ENCODE measurements around the gene LOC101059915.
A peak's percentile ranks its signal among the peaks of the same experiment; 100 is the strongest.
"Not testable (repeated sequence)": the region's sequence is repeated elsewhere in the genome, so short reads cannot be mapped to it uniquely, and the experiment has no call there.

Gene LOC101059915

DNA sequence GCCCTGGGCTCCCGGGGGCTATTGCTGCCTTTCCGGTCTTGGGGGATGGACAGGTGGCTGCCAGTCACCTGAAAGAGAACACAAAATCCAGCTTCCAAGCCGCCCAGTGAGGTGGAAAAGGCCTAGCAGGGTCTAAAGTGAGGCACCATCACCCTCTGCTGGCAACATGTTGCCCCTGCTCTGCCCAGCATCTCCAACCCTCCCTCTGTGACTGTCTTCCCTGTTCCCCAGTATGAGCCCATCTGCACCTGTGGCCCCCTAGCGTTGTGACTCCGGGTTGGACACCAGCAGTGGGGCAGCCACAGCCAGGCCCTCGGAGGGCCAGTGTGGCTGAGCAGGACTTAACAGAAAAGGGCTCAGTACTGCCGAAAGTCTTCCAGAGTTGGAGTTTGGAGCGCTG is 3.1 kb upstream of the LOC101059915 start:
- WGBS: 61% methylated on average over 8 of the region's 8 CpGs
- H3K4me3 ChIP-seq (ENCODE audit: low read length); DNase-seq; H3K9me3 ChIP-seq (ENCODE audit: control insufficient read depth, low read length); H3K27me3 ChIP-seq (ENCODE audit: control insufficient read depth, insufficient read depth); intact Hi-C loops (cut with DNase I); H3K27ac ChIP-seq (ENCODE audit: low read length); H3K4me1 ChIP-seq (ENCODE audit: control insufficient read depth, insufficient read depth, low read length): not testable (repeated sequence)
- ATAC-seq: peak in 1 of 2 donors; percentile 17

- H3K9me3 ChIP-seq (ENCODE audit: control insufficient read depth, low read length): no peaks in the 10 kb centered on the region
- peak in 1 of 3 donors; percentile 62 for DNase-seq
- intact Hi-C loops (cut with DNase I): no loop called here
- 66% methylated on average over 16 of the region's 16 CpGs for WGBS
- H3K4me1 ChIP-seq (ENCODE audit: control insufficient read depth, insufficient read depth, low read length): no peaks in the 10 kb centered on the region
- ATAC-seq: no peak
- H3K27ac ChIP-seq (ENCODE audit: low read length): no peak overlapping the region
- no peak overlapping the region for H3K4me3 ChIP-seq (ENCODE audit: low read length)
- no peaks in the 10 kb centered on the region for H3K27me3 ChIP-seq (ENCODE audit: control insufficient read depth, insufficient read depth)
Observed at GRCh38 chrX:71664889-71665491, 2.4 kb upstream of the LOC101059915 start.

- DNase-seq: no peak
- intact Hi-C loops (cut with DNase I): no loop called here
- 65% methylated on average over 10 of the region's 10 CpGs for WGBS
- H3K27me3 ChIP-seq (ENCODE audit: control insufficient read depth, insufficient read depth): no peaks in the 10 kb centered on the region
- no peak overlapping the region for H3K4me3 ChIP-seq (ENCODE audit: low read length)
- ATAC-seq: no peak
- no peaks in the 10 kb centered on the region for H3K9me3 ChIP-seq (ENCODE audit: control insufficient read depth, low read length)
- no peaks in the 10 kb centered on the region for H3K4me1 ChIP-seq (ENCODE audit: control insufficient read depth, insufficient read depth, low read length)
- H3K27ac ChIP-seq (ENCODE audit: low read length): no peak overlapping the region
Observed at GRCh38 chrX:71665747-71666146, 1.6 kb upstream of the LOC101059915 start.

- no peaks in the 10 kb centered on the region for H3K9me3 ChIP-seq (ENCODE audit: control insufficient read depth, low read length)
- intact Hi-C loops (cut with DNase I): no loop called here
- peak in 1 of 3 donors; percentile 44 for DNase-seq
- no peaks in the 10 kb centered on the region for H3K4me1 ChIP-seq (ENCODE audit: control insufficient read depth, insufficient read depth, low read length)
- 95% methylated on average over 48 of the region's 48 CpGs for WGBS
- no peaks in the 10 kb centered on the region for H3K27me3 ChIP-seq (ENCODE audit: control insufficient read depth, insufficient read depth)
- ATAC-seq: no peak
- no peak overlapping the region for H3K27ac ChIP-seq (ENCODE audit: low read length)
- no peak overlapping the region for H3K4me3 ChIP-seq (ENCODE audit: low read length)
Observed at GRCh38 chrX:71666240-71667223, 814 bp upstream of the LOC101059915 start.

GRCh38 chrX:71668248-71668595 is 876 bp downstream of the LOC101059915 start:
- no peaks in the 10 kb centered on the region for H3K4me1 ChIP-seq (ENCODE audit: control insufficient read depth, insufficient read depth, low read length)
- H3K27ac ChIP-seq (ENCODE audit: low read length): no peak overlapping the region
- H3K9me3 ChIP-seq (ENCODE audit: control insufficient read depth, low read length): no peaks in the 10 kb centered on the region
- no peak for ATAC-seq
- no peak for DNase-seq
- WGBS: 93% methylated on average over 16 of the region's 16 CpGs
- H3K27me3 ChIP-seq (ENCODE audit: control insufficient read depth, insufficient read depth): no peaks in the 10 kb centered on the region
- intact Hi-C loops (cut with DNase I): no loop called here
- no peak overlapping the region for H3K4me3 ChIP-seq (ENCODE audit: low read length)

DNA sequence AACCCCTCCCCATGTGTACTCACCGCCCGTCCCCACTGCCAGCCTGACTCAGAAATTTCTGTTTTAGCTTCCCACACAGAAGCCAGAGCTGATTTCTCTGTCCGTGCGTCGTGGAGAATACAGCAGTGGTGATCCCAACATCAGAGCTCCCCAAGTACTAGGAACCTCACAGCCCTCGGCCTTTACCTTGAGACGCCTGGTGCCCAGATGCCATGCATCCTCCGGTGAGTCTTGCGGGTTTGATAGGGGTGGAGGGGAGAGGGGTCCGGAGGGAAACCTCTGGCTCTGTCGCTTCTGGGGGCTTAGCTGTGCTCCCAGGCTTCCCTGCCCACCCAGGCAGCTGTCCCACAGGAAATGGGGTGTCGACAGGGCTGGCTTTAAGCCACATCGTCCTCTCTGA is 2.1 kb downstream of the LOC101059915 start:
- 44% methylated on average over 13 of the region's 13 CpGs for WGBS
- Histone ChIP-seq H3K27ac (ENCODE audit: low read length) (no peak overlapping the region), H3K4me3 (ENCODE audit: low read length) (no peak overlapping the region), H3K9me3 (ENCODE audit: control insufficient read depth, low read length) (no peaks in the 10 kb centered on the region), H3K4me1 (ENCODE audit: control insufficient read depth, insufficient read depth, low read length) (no peaks in the 10 kb centered on the region), H3K27me3 (ENCODE audit: control insufficient read depth, insufficient read depth) (no peaks in the 10 kb centered on the region)
- ATAC-seq (no peak), DNase-seq (no peak)
- intact Hi-C loops (cut with DNase I): no loop called here

- intact Hi-C loops (cut with DNase I): not testable (repeated sequence)
Observed at GRCh38 chrX:71669947-71670346, 2.6 kb downstream of the LOC101059915 start.

GRCh38 chrX:71671043-71671780 is 3.9 kb downstream of the LOC101059915 start:
- Histone ChIP-seq H3K9me3 (ENCODE audit: control insufficient read depth, low read length) (no peaks in the 10 kb centered on the region), H3K27me3 (ENCODE audit: control insufficient read depth, insufficient read depth) (no peaks in the 10 kb centered on the region), H3K4me3 (ENCODE audit: low read length) (no peak overlapping the region), H3K27ac (ENCODE audit: low read length) (no peak overlapping the region), H3K4me1 (ENCODE audit: control insufficient read depth, insufficient read depth, low read length) (no peaks in the 10 kb centered on the region)
- intact Hi-C loops (cut with DNase I): no loop called here
- peak in 1 of 2 donors; percentile 45 for ATAC-seq
- 65% methylated on average over 12 of the region's 12 CpGs for whole genome bisulfite sequencing
- peak in 1 of 3 donors; percentile 27 for DNase-seq

More at GRCh38 chrX:71669947-71670346, 2.6 kb downstream of the LOC101059915 start:
- 18% methylated on average over 10 of the region's 10 CpGs for WGBS
- H3K27ac ChIP-seq (ENCODE audit: low read length); H3K9me3 ChIP-seq (ENCODE audit: control insufficient read depth, low read length); H3K4me1 ChIP-seq (ENCODE audit: control insufficient read depth, insufficient read depth, low read length); H3K4me3 ChIP-seq (ENCODE audit: low read length); H3K27me3 ChIP-seq (ENCODE audit: control insufficient read depth, insufficient read depth): not testable (repeated sequence)
- DNase-seq (peak in 1 of 3 donors; percentile 33), ATAC-seq (peak; percentile 67 to 77)

- Histone ChIP-seq H3K4me1 (ENCODE audit: control insufficient read depth, insufficient read depth, low read length) (no peaks in the 10 kb centered on the region), H3K27ac (ENCODE audit: low read length) (no peak overlapping the region), H3K27me3 (ENCODE audit: control insufficient read depth, insufficient read depth) (no peaks in the 10 kb centered on the region), H3K4me3 (ENCODE audit: low read length) (no peak overlapping the region), H3K9me3 (ENCODE audit: control insufficient read depth, low read length) (no peaks in the 10 kb centered on the region)
- no peak for ATAC-seq
- DNase-seq: no peak
- WGBS: 94% methylated on average over 11 of the region's 11 CpGs
- intact Hi-C loops (cut with DNase I): no loop called here
Observed at GRCh38 chrX:71671938-71672337, 4.6 kb downstream of the LOC101059915 start.

DNA sequence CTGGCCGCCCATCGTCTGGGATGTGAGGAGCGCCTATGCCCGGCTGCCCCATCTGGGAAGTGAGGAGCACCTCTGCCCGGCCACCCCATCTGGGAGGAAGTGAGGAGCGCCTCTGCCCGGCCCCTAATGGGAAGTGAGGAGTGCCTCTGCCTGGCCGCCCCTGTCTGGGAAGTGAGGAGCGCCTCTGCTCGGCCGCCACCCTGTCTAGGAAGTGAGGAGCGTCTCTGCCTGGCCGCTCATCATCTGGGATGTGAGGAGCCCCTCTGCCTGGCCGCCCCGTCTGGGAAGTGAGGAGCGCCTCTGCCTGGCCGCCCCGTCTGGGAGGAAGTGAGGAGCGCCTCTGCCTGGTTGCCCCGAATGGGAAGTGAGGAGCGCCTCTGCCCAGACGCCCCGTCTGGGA is 8.3 kb downstream of the LOC101059915 start:
- intact Hi-C loops (cut with DNase I); ATAC-seq: not testable (repeated sequence)
- 96% methylated on average over 23 of the region's 23 CpGs for WGBS

More for the DNA sequence above, 8.3 kb downstream of the LOC101059915 start:
- not testable (repeated sequence) for H3K27ac ChIP-seq (ENCODE audit: low read length); H3K27me3 ChIP-seq (ENCODE audit: control insufficient read depth, insufficient read depth); H3K4me3 ChIP-seq (ENCODE audit: low read length); DNase-seq; H3K9me3 ChIP-seq (ENCODE audit: control insufficient read depth, low read length); H3K4me1 ChIP-seq (ENCODE audit: control insufficient read depth, insufficient read depth, low read length)
